Left cardiac atrium (tissue), 4 donors: ENCODE measurements around the gene GPC6. TPM values are rescaled to one million over a fixed set of nuclear protein-coding genes. Genes with fewer than 3 reads are reported as not detected.

Experiments used
- ATAC-seq, 2 donors: fragments of 200-7000 bp; cut with Tn5 transposase; one replicate each; pipeline ENCODE4 v1.9.1; 2020; ENCODE audit warnings: mild to moderate bottlenecking in 2 of 2, moderate library complexity in 2 of 2
- DNase-seq: peaks from one replicate; pipeline ENCODE4 v3.0.0-alpha.2; 2020
- intact Hi-C, 2 donors: fragments of 100-400 bp; cut with DNase I; formaldehyde crosslinking; loops; one replicate each; pipeline versions ENCODE4 v1.14.1 to v1.15.1; 2022 to 2023
- total RNA-seq, 2 donors: library from RNA; stranded (reverse); fragmentation: NEBNext Ultra II Directional; extraction: Animal tissue kit (Norgen Biotek cat#: 25700); gene quantifications; one replicate each; pipeline ENCODE4 v1.2.1, GENCODE V29; 2021
- donor health status: DM: no; HTN: yes; CAD: no.
- donor health status: DM: no; HTN: yes; CAD: no; lungs with severe emphysema.
- donor health status: DM: yes; HTN: yes; CAD: no.
- donor health status: Dilated cardiomyopathy.

The GPC6 gene
- total RNA-seq, 2 donors from 2014 or later, result 2.8 to 5.4 TPM

GRCh38 chr13:93686399-93686798, 459.8 kb downstream of the GPC6 start:
- intact Hi-C loops, result no loop called here
- no peak for ATAC-seq
- no peak for DNase-seq

- intact Hi-C loops, result no loop called here
- DNase-seq (no peak), ATAC-seq (no peak)
Observed at GRCh38 chr13:93687261-93687660, 460.7 kb downstream of the GPC6 start.

DNA sequence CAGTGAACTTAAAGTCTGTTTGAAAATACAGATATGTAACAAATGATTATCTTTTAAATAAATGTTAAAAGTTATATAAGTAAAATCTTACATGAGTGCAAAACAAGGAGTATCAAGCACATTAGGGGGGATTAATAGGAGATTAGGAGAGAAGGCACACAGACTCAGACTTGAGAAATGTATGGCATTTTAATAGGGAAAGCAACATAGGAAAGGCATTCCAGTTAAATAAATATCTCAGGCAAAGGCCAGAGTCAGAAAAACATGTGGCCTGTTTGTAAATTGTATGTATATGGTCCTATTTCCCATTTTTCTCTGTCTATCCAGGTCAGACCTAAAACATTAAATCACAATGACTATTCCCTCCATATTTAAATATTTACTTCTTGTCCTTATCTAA, 462.7 kb downstream of the GPC6 start:
- ATAC-seq, result no peak
- intact Hi-C loops, result no loop called here
- no peak for DNase-seq

- DNase-seq, result no peak
- ATAC-seq, result no peak
- intact Hi-C loops, result no loop called here
Observed at GRCh38 chr13:93690139-93690538, 463.5 kb downstream of the GPC6 start.

- no peak for ATAC-seq
- no peak for DNase-seq
- intact Hi-C loops, result no loop called here
Observed at GRCh38 chr13:93698016-93698613, 471.5 kb downstream of the GPC6 start.

DNA sequence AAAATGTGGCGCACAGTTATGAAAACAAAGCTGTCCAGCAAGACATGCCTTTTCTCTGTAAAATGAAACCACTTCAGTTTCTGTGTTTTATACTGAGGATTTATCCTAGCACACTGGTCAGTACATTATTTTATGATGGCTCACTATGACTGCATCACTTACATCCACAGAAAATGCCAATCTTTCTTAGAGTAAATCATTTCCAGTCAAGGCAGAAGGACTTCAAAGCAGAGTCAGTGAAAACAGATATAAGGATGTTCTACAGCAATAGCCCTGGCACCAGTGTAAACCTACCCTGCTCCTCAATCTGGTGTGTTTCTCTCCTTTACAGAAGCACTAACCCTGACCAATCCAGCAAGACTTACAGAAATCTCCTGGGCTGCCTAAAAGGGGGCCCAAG, 473.5 kb downstream of the GPC6 start:
- DNase-seq (no peak), ATAC-seq (no peak)
- intact Hi-C loops, result no loop called here

GRCh38 chr13:93708308-93709075, 481.9 kb downstream of the GPC6 start:
- intact Hi-C loops, result no loop called here
- DNase-seq (no peak), ATAC-seq (no peak)

- intact Hi-C loops, result no loop called here
- DNase-seq (no peak), ATAC-seq (no peak)
Observed at GRCh38 chr13:93709506-93710244, 483.1 kb downstream of the GPC6 start.

DNA sequence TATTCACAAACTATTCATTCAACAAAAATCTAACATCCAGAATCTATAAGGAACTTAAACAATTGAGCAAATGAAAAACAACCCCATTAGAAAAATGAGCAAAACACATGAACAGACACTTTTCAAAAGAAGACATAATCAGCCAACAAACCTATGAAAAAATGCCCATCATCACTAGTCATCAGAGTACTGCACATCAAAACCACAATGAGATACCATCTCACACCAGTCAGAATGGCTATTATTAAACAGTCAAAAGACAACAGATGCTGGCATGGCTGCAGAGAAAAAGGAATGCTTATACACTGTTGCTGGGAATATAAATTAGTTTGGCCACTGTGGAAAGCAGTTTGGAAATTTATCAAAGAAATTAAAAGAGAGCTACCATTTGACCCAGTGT, 487.6 kb downstream of the GPC6 start:
- DNase-seq, result no peak
- intact Hi-C loops, result no loop called here
- no peak for ATAC-seq

DNA sequence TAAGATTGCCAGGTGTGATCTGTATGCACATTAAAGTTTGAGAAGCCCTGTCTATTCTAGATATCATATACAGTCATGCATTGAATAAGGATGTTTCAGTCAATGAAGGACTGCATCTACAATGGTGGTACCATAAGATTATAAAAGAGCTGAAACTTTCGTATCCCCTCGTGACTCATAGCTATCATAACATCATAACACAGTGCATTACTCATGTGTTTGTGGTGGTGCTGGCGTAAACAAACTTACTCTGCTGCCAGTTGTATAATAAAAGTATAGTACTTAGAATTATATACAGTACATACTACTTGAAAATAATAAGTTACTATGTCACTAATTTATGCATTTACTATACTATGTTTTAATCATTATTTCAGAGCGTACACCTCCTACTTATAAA, 489.3 kb downstream of the GPC6 start:
- intact Hi-C loops, result no loop called here
- DNase-seq (no peak), ATAC-seq (no peak)

DNA sequence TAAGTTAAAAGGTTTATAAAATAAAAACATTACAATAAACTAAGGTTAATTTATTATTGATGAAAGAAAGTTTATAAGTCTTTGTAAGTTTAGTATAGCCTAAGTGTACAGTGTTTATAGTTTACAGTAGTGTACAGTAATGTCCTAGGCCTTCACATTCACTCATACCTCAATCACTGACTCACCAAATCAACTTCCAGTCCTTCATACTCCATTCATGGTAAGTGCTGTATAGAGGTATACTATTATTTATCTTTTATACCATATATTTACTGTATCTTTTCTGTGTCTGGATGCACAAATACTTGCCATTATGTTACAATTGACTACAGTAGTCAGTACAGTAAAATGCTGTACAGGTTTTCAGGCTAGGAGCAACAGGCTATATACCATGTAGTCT, 490.0 kb downstream of the GPC6 start:
- DNase-seq, result no peak
- no peak for ATAC-seq
- intact Hi-C loops, result no loop called here

DNA sequence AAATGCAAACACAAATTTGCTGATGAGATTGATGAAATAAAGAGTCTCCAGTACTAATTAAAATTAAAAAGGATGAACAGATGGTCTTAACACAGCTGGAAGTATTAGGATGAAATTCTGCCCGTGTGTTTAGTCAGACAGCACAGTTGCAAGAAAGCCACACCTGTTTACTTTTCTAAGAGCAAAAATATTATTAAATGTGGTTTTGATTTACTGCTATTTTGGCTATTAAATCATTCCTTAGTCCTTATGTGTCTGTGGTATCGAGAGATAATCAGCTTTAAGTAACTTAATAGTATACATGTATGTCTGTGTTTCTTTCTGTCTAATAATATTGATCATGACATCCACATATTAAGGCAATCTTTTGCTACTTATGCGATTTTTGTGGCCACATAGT, 494.9 kb downstream of the GPC6 start:
- intact Hi-C loops, result no loop called here

DNA sequence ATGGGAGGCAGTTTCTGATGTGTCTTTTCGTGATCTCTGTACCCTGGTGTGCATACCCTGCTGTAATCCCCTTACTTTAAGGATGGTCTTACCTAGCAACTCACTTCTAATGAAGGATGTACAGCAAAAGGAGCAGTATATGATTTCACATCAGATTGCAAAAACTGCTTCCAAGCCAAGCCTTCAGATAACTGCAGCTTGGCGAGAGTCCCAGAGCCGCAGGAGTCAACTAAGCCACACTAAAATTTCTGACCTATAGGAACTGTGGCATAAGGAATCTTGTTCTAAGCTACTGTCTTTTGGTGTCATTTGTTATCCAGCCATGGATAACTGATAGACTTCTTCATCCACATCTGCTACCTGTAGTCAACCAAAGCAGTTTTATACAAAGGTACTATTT, 496.7 kb downstream of the GPC6 start:
- intact Hi-C loops, result no loop called here
- DNase-seq (no peak), ATAC-seq (no peak)

More for the DNA sequence above, 494.9 kb downstream of the GPC6 start:
- DNase-seq (no peak), ATAC-seq (no peak)

GRCh38 chr13:93724187-93724586, 497.6 kb downstream of the GPC6 start:
- no peak for ATAC-seq
- DNase-seq, result no peak
- intact Hi-C loops, result no loop called here

- DNase-seq, result no peak
- intact Hi-C loops, result no loop called here
- no peak for ATAC-seq
Observed at GRCh38 chr13:93726173-93726957, 499.8 kb downstream of the GPC6 start.

DNA sequence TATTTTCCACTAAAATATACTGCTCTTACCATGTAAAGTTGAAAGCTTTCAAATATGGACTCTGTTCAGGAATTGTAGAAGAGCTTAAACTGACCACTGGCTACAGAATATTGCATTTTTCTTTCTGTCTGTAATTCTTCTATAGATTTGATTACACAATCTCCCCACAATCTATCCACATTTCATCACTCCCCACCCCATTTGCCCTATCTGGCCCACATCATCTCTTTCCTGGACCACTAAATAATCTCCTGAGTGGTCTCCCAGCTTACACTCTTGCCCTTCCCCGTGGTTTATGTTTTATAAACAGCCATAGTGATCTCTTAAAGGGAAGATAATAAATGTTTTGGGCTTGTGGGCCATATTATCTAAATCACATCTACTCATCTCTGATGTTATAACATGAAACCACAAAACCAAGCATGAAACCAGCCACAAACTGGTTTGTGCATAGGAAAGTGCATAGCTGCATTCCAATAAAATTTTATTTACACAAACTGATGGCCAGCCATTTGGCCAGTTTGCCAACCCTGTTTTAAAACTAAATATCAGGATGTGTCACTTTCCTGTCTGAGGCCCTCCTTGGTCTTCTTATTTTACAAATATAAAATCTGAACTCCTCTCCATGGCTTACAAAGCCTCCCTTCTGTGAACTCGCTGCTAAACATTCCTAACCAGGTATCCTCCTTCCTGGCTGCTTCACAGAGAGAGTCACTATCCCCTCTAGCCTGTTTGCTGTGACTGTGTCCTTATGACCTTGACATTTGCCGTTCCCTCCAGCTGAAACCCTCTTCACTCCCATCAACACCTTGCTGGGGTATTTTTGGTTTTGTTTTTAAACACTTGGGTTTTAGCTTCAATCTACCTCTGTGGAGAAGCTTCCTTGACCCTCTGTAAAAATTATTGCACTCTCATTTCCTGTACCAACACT, 500.9 kb downstream of the GPC6 start:
- ATAC-seq (no peak), DNase-seq (no peak)
- intact Hi-C loops, result no loop called here

- ATAC-seq, result no peak
- no peak for DNase-seq
- intact Hi-C loops, result no loop called here
Observed at GRCh38 chr13:93729383-93729782, 502.8 kb downstream of the GPC6 start.

- DNase-seq (no peak), ATAC-seq (no peak)
- intact Hi-C loops, result no loop called here
Observed at GRCh38 chr13:93730780-93731179, 504.2 kb downstream of the GPC6 start.

GRCh38 chr13:93732186-93732585, 505.6 kb downstream of the GPC6 start:
- ATAC-seq, result no peak
- intact Hi-C loops, result no loop called here
- DNase-seq, result no peak
